Mesenchymal stem cell (in vitro differentiated cells and primary cell): ENCODE measurements around the gene PTPRN2.

Source experiments
- DNase-seq: peaks from one replicate; pipeline ENCODE4 v3.0.0-alpha.2; 2013
- H2AFZ ChIP-seq: one replicate; pipeline ENCODE4 v1.6.1; 2013; ENCODE audit warnings: low read depth, mild to moderate bottlenecking, control low read depth, inconsistent platforms, low read length, moderate library complexity
- H2AK5ac ChIP-seq: 2 replicates; pipeline ENCODE4 v1.6.1; 2013; ENCODE audit warnings: low read length, moderate library complexity, mild to moderate bottlenecking, inconsistent platforms; ENCODE audit not compliant: severe bottlenecking
- H2BK120ac ChIP-seq: one replicate; pipeline ENCODE4 v1.6.1; 2013; ENCODE audit warnings: low read depth, mild to moderate bottlenecking, inconsistent platforms, low read length, moderate library complexity
- H2BK12ac ChIP-seq, 2 experiments: one replicate each; pipeline ENCODE4 v1.6.1; 2013; ENCODE audit warnings: inconsistent platforms in 2 of 2, low read length in 2 of 2, mild to moderate bottlenecking in 2 of 2, moderate library complexity in 2 of 2, control low read depth in 1 of 2
- H2BK15ac ChIP-seq: one replicate; pipeline ENCODE4 v1.6.1; 2013; ENCODE audit warnings: mild to moderate bottlenecking, low read depth, inconsistent platforms; ENCODE audit not compliant: poor library complexity, severe bottlenecking
- H2BK5ac ChIP-seq: 2 replicates; pipeline ENCODE4 v1.6.1; 2013; ENCODE audit warnings: low read depth, mild to moderate bottlenecking, low read length, control low read depth, inconsistent platforms; ENCODE audit not compliant: poor library complexity, severe bottlenecking
- H3K14ac ChIP-seq, 2 experiments: one replicate each; pipeline ENCODE4 v1.6.1; 2013; ENCODE audit warnings: inconsistent platforms in 2 of 2, low read length in 2 of 2, control low read depth in 1 of 2, mild to moderate bottlenecking in 1 of 2, moderate library complexity in 1 of 2
- H3K18ac ChIP-seq, 2 experiments: one replicate each; pipeline ENCODE4 v1.6.1; 2013; ENCODE audit warnings: inconsistent platforms in 2 of 2, low read length in 2 of 2, control low read depth in 1 of 2, low read depth in 1 of 2, mild to moderate bottlenecking in 1 of 2
- H3K23ac ChIP-seq, 2 experiments: one replicate each; pipeline ENCODE4 v1.6.1; 2013; ENCODE audit warnings: inconsistent platforms in 2 of 2, low read length in 2 of 2, mild to moderate bottlenecking in 2 of 2, moderate library complexity in 2 of 2, control low read depth in 1 of 2
- H3K27ac ChIP-seq: 2 replicates; pipeline ENCODE4 v1.5.1; 2013; ENCODE audit warnings: mild to moderate bottlenecking, moderate library complexity, low read length, control low read depth, inconsistent platforms; ENCODE audit not compliant: poor library complexity, severe bottlenecking
- H3K27me3 ChIP-seq, 2 experiments: 2 replicates each; pipeline versions ENCODE4 v1.6.1 to v1.7.0; 2013; ENCODE audit warnings: low read length in 2 of 2, mild to moderate bottlenecking in 2 of 2, moderate library complexity in 2 of 2, control low read depth in 1 of 2, inconsistent platforms in 1 of 2; ENCODE audit not compliant: control insufficient read depth in 1 of 2, insufficient read depth in 1 of 2
- H3K36me3 ChIP-seq, 2 experiments: 2 replicates each; pipeline versions ENCODE4 v1.6.1 to v1.7.0; 2013; ENCODE audit warnings: low read length in 2 of 2, control low read depth in 1 of 2, inconsistent platforms in 1 of 2, low read depth in 1 of 2, mild to moderate bottlenecking in 1 of 2; ENCODE audit not compliant: insufficient read depth in 2 of 2, control insufficient read depth in 1 of 2
- H3K4ac ChIP-seq, 2 experiments: one replicate each; pipeline ENCODE4 v1.6.1; 2013; ENCODE audit warnings: inconsistent platforms in 2 of 2, low read length in 2 of 2, mild to moderate bottlenecking in 2 of 2, moderate library complexity in 2 of 2, control low read depth in 1 of 2, low read depth in 1 of 2
- H3K4me1 ChIP-seq: 2 replicates; pipeline ENCODE4 v1.6.1; 2013; ENCODE audit warnings: low read depth, low read length, control low read depth; ENCODE audit not compliant: control insufficient read depth, insufficient read depth
- H3K4me2 ChIP-seq: 2 replicates; pipeline ENCODE4 v1.6.1; 2013; ENCODE audit warnings: low read length, mild to moderate bottlenecking, inconsistent platforms; ENCODE audit not compliant: poor library complexity, severe bottlenecking
- H3K4me3 ChIP-seq, 2 experiments: 2 replicates each; pipeline versions ENCODE4 v1.5.1 to v1.7.0; 2013; ENCODE audit warnings: low read length in 2 of 2, mild to moderate bottlenecking in 2 of 2, control low read depth in 1 of 2, low read depth in 1 of 2; ENCODE audit not compliant: insufficient read depth in 1 of 2
- H3K79me1 ChIP-seq: replicated peaks from 2 replicates; pipeline ENCODE4 v1.6.1; 2013; ENCODE audit warnings: mild to moderate bottlenecking, control low read depth, low read length, inconsistent platforms; ENCODE audit not compliant: poor library complexity, severe bottlenecking
- H3K9ac ChIP-seq: 2 replicates; pipeline ENCODE4 v1.7.0; 2013; ENCODE audit warnings: mild to moderate bottlenecking, low read length, moderate library complexity
- H3K9me3 ChIP-seq: 2 replicates; pipeline ENCODE4 v1.7.0; 2013; ENCODE audit warnings: mild to moderate bottlenecking, low read length; ENCODE audit not compliant: control insufficient read depth
- H4K8ac ChIP-seq: one replicate; pipeline ENCODE4 v1.6.1; 2013; ENCODE audit warnings: inconsistent platforms, mild to moderate bottlenecking, low read length, moderate library complexity
- H4K91ac ChIP-seq: one replicate; pipeline ENCODE4 v1.6.1; 2013; ENCODE audit warnings: mild to moderate bottlenecking, low read length, inconsistent platforms
- WGBS: methylation state at CpG from one replicate; pipeline ENCODE4 v1.1.7; 2013; ENCODE audit warnings: mixed read lengths; 5-methylcytosine and 5-hydroxymethylcytosine counted together

The PTPRN2 gene

GRCh38 chr7:158060216-158060615 is 527.4 kb downstream of the PTPRN2 start:
- no peak overlapping the region for H3K9ac ChIP-seq
- no peak overlapping the region for H2BK5ac ChIP-seq
- H2AK5ac ChIP-seq = no peak overlapping the region
- no peaks in the 10 kb centered on the region for H3K27me3 ChIP-seq
- H2BK12ac ChIP-seq = no peak overlapping the region
- H2BK15ac ChIP-seq = no peak overlapping the region
- no peak overlapping the region for H3K23ac ChIP-seq
- H2BK120ac ChIP-seq = no peak overlapping the region
- DNase-seq = no peak
- H3K4me2 ChIP-seq = no peak overlapping the region
- H3K9me3 ChIP-seq = peaks cover 7% of the 10 kb centered on the region
- no peak overlapping the region for H3K4me3 ChIP-seq
- no peak overlapping the region for H2AFZ ChIP-seq
- no peak overlapping the region for H4K91ac ChIP-seq
- no peak overlapping the region for H3K18ac ChIP-seq
- H3K36me3 ChIP-seq = no peaks in the 10 kb centered on the region
- WGBS = 82% methylated on average over 12 of the region's 13 CpGs
- H3K27ac ChIP-seq = no peak overlapping the region
- H3K4me1 ChIP-seq = no peaks in the 10 kb centered on the region
- no peaks in the 10 kb centered on the region for H3K79me1 ChIP-seq
- H3K14ac ChIP-seq = no peak overlapping the region
- no peak overlapping the region for H4K8ac ChIP-seq
- H3K4ac ChIP-seq = no peak overlapping the region

- no peak overlapping the region for H2BK5ac ChIP-seq
- DNase-seq = no peak
- no peak overlapping the region for H2AK5ac ChIP-seq
- H3K9me3 ChIP-seq = peaks cover 7% of the 10 kb centered on the region
- H2BK15ac ChIP-seq = no peak overlapping the region
- no peak overlapping the region for H4K8ac ChIP-seq
- H3K23ac ChIP-seq = no peak overlapping the region
- H3K4me1 ChIP-seq = no peaks in the 10 kb centered on the region
- no peaks in the 10 kb centered on the region for H3K36me3 ChIP-seq
- no peaks in the 10 kb centered on the region for H3K27me3 ChIP-seq
- 88% methylated on average over 8 of the region's 8 CpGs for WGBS
- no peak overlapping the region for H4K91ac ChIP-seq
- no peak overlapping the region for H2BK12ac ChIP-seq
- no peak overlapping the region for H2BK120ac ChIP-seq
- no peak overlapping the region for H3K18ac ChIP-seq
- no peak overlapping the region for H3K27ac ChIP-seq
- no peak overlapping the region for H3K4me3 ChIP-seq
- no peak overlapping the region for H3K9ac ChIP-seq
- H3K4me2 ChIP-seq = no peak overlapping the region
- no peak overlapping the region for H3K14ac ChIP-seq
- H3K79me1 ChIP-seq = no peaks in the 10 kb centered on the region
- H2AFZ ChIP-seq = no peak overlapping the region
- no peak overlapping the region for H3K4ac ChIP-seq
Measured at GRCh38 chr7:158057446-158057845, 530.2 kb downstream of the PTPRN2 start.

GRCh38 chr7:158056761-158057160 is 530.9 kb downstream of the PTPRN2 start:
- H2BK12ac ChIP-seq = no peak overlapping the region
- no peak overlapping the region for H3K9ac ChIP-seq
- no peak overlapping the region for H3K23ac ChIP-seq
- no peak overlapping the region for H2AFZ ChIP-seq
- H3K18ac ChIP-seq = no peak overlapping the region
- H2AK5ac ChIP-seq = no peak overlapping the region
- H3K27ac ChIP-seq = no peak overlapping the region
- H3K4ac ChIP-seq = no peak overlapping the region
- no peak for DNase-seq
- H3K4me2 ChIP-seq = no peak overlapping the region
- H3K79me1 ChIP-seq = no peaks in the 10 kb centered on the region
- H2BK15ac ChIP-seq = no peak overlapping the region
- H3K4me1 ChIP-seq = no peaks in the 10 kb centered on the region
- H3K36me3 ChIP-seq = no peaks in the 10 kb centered on the region
- peaks cover 3% of the 10 kb centered on the region for H3K9me3 ChIP-seq
- no peak overlapping the region for H4K8ac ChIP-seq
- no peak overlapping the region for H3K4me3 ChIP-seq
- no peak overlapping the region for H3K14ac ChIP-seq
- no peak overlapping the region for H2BK120ac ChIP-seq
- WGBS = 87% methylated on average over 17 of the region's 17 CpGs
- H4K91ac ChIP-seq = no peak overlapping the region
- no peaks in the 10 kb centered on the region for H3K27me3 ChIP-seq
- H2BK5ac ChIP-seq = no peak overlapping the region

GRCh38 chr7:158055726-158056510 is 531.7 kb downstream of the PTPRN2 start:
- Histone ChIP-seq H3K4me1 (no peaks in the 10 kb centered on the region), H3K27me3 (no peaks in the 10 kb centered on the region), H3K9me3 (no peaks in the 10 kb centered on the region), H3K27ac (no peak overlapping the region), H2BK5ac (no peak overlapping the region), H3K4me3 (no peak overlapping the region), H3K36me3 (no peaks in the 10 kb centered on the region), H2AFZ (no peak overlapping the region), H4K8ac (no peak overlapping the region), H2AK5ac (no peak overlapping the region), H3K18ac (no peak overlapping the region), H2BK12ac (no peak overlapping the region), H4K91ac (no peak overlapping the region), H3K4me2 (no peak overlapping the region), H3K4ac (no peak overlapping the region), H3K14ac (no peak overlapping the region), H2BK15ac (no peak overlapping the region), H3K23ac (no peak overlapping the region), H3K79me1 (no peaks in the 10 kb centered on the region), H3K9ac (no peak overlapping the region), H2BK120ac (no peak overlapping the region)
- DNase-seq = no peak
- 75% methylated on average over 17 of the region's 17 CpGs for WGBS
